Breast epithelium (tissue), 4 donors: ENCODE results near the gene BRD7. TPM values are rescaled to one million over a fixed set of nuclear protein-coding genes. Genes with fewer than 3 reads are reported as not detected.

Experiments used
- DNase-seq, 2 donors: peaks; one replicate each; pipeline ENCODE4 v3.0.0-alpha.2; 2019; ENCODE audit warnings: low spot score in 2 of 2
- H3K27ac ChIP-seq, 2 donors: fragments of 200-600 bp; sonication (generic) in 1 of 2; one replicate each; pipeline ENCODE4 v1.5.1; 2016 to 2019; ENCODE audit warnings: mild to moderate bottlenecking in 1 of 2
- H3K27me3 ChIP-seq, 2 donors: fragments of 200-600 bp; sonication (generic) in 1 of 2; one replicate each; pipeline versions ENCODE4 v1.5.1 to v1.6.0; 2017 to 2019; ENCODE audit warnings: control low read depth in 1 of 2, mild to moderate bottlenecking in 1 of 2
- H3K36me3 ChIP-seq: fragments of 200-600 bp; one replicate; pipeline ENCODE4 v1.5.1; 2019
- H3K4me1 ChIP-seq, 2 donors: fragments of 200-600 bp; sonication (generic); one replicate each; pipeline ENCODE4 v1.5.1; 2016 to 2019; ENCODE audit warnings: control low read depth in 1 of 2
- H3K4me3 ChIP-seq, 3 donors: fragments of 200-600 bp; sonication (generic); 1 replicate in 2 of 3; 2 replicates in 1 of 3; pipeline ENCODE4 v1.5.1; 2016 to 2019; ENCODE audit warnings: mild to moderate bottlenecking in 3 of 3, moderate library complexity in 2 of 3
- H3K9me3 ChIP-seq, 2 donors: fragments of 200-600 bp; sonication (generic) in 1 of 2; one replicate each; pipeline ENCODE4 v1.5.1; 2016 to 2019; ENCODE audit warnings: control low read depth in 1 of 2
- POLR2A ChIP-seq: fragments of 450-650 bp; IDR thresholded peaks from one replicate; pipeline ENCODE4 v1.6.1; 2016; ENCODE audit warnings: antibody characterized with exemption, mild to moderate bottlenecking, moderate library complexity
- POLR2AphosphoS5 ChIP-seq, 3 donors: sonication (generic); formaldehyde crosslinking; IDR thresholded peaks; one replicate each; pipeline ENCODE4 v1.6.1; 2017; ENCODE audit warnings: antibody characterized with exemption in 3 of 3
- intact Hi-C: fragments of 100-400 bp; cut with DNase I; formaldehyde crosslinking; loops from one replicate; pipeline ENCODE4 v1.15.1; 2023; ENCODE audit warnings: low total_unique reads
- total RNA-seq, 3 donors: library from RNA; depleted of rRNA; stranded (reverse); fragments of >200 nt; gene quantifications; one replicate each; pipeline ENCODE4 v1.1.0, GENCODE V29; 2016
- TF ChIP-seq, protein P1 (sequence below), 3 donors: fragments of 450-650 bp; IDR thresholded peaks; one replicate each; pipeline ENCODE4 v1.5.1; 2016 to 2017; ENCODE audit warnings: antibody characterized with exemption in 3 of 3, mild to moderate bottlenecking in 3 of 3, moderate library complexity in 3 of 3

BRD7 gene
- total RNA-seq, 3 donors from 2014 or later = 42.0 to 53.9 (median 43.0) TPM

DNA sequence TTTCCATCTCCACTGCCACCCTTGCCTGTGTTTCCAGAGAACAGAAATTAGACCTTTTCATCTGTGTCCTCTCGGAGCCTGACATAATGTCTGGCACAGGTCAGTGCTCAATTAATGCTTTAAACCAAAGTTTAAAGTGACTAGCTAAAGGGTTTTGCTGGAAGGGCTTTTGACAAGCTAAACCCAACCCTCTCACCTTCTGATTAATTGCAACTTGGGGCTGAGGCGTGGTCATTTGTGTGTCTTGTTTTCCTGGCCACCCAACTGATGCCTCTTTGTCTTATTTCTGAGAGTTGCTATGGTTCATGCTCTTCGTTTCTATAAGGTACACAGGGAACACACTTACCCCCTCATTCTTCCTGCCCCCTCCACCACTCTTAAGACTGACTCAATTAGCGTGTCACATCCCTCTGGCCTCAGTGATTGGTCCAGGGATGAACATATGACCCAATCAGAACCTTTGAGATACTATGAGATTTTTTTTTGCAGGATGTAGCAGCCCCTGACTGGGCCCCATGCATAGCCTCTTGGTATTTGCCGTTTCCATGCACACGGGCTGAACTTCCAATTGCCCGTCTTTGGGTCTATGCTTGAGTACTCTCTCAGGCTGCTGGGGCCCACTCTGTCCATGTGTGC is 15.8 kb upstream of the BRD7 start:
- Histone ChIP-seq H3K36me3 (no peaks in the 10 kb centered on the region), H3K27ac (no peak overlapping the region), H3K27me3 (no peaks in the 10 kb centered on the region), H3K4me3 (no peak overlapping the region), H3K4me1 (no peaks in the 10 kb centered on the region), H3K9me3 (no peaks in the 10 kb centered on the region)
- TF ChIP-seq, protein P1, sequence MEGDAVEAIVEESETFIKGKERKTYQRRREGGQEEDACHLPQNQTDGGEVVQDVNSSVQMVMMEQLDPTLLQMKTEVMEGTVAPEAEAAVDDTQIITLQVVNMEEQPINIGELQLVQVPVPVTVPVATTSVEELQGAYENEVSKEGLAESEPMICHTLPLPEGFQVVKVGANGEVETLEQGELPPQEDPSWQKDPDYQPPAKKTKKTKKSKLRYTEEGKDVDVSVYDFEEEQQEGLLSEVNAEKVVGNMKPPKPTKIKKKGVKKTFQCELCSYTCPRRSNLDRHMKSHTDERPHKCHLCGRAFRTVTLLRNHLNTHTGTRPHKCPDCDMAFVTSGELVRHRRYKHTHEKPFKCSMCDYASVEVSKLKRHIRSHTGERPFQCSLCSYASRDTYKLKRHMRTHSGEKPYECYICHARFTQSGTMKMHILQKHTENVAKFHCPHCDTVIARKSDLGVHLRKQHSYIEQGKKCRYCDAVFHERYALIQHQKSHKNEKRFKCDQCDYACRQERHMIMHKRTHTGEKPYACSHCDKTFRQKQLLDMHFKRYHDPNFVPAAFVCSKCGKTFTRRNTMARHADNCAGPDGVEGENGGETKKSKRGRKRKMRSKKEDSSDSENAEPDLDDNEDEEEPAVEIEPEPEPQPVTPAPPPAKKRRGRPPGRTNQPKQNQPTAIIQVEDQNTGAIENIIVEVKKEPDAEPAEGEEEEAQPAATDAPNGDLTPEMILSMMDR (IDR thresholded peaks at IDR 0.05) = no peak
- no peak for TF ChIP-seq POLR2AphosphoS5 (IDR thresholded peaks at IDR 0.05)
- no peak for TF ChIP-seq POLR2A
- intact Hi-C loops = no loop called here
- no peak for DNase-seq

- intact Hi-C loops = no loop called here
- TF ChIP-seq POLR2AphosphoS5 (IDR thresholded peaks at IDR 0.05) (no peak), POLR2A (no peak)
- TF ChIP-seq, protein P1 (IDR thresholded peaks at IDR 0.05) = no peak
- H3K27me3 ChIP-seq = no peaks in the 10 kb centered on the region
- H3K36me3 ChIP-seq = no peaks in the 10 kb centered on the region
- H3K9me3 ChIP-seq = no peaks in the 10 kb centered on the region
- no peak for DNase-seq
- no peak overlapping the region for H3K27ac ChIP-seq
- no peaks in the 10 kb centered on the region for H3K4me1 ChIP-seq
- no peak overlapping the region for H3K4me3 ChIP-seq
These were observed 13.1 kb upstream of the BRD7 start for GRCh38 chr16:50381679-50382440.

GRCh38 chr16:50378417-50378816 is 9.6 kb upstream of the BRD7 start:
- Histone ChIP-seq H3K4me3 (no peak overlapping the region), H3K27me3 (no peaks in the 10 kb centered on the region), H3K9me3 (no peaks in the 10 kb centered on the region), H3K36me3 (no peaks in the 10 kb centered on the region), H3K27ac (no peak overlapping the region), H3K4me1 (no peaks in the 10 kb centered on the region)
- TF ChIP-seq, protein P1 (IDR thresholded peaks at IDR 0.05) = no peak
- TF ChIP-seq POLR2A = no peak
- TF ChIP-seq POLR2AphosphoS5 (IDR thresholded peaks at IDR 0.05) = no peak
- no peak for DNase-seq
- intact Hi-C loops = no loop called here

DNA sequence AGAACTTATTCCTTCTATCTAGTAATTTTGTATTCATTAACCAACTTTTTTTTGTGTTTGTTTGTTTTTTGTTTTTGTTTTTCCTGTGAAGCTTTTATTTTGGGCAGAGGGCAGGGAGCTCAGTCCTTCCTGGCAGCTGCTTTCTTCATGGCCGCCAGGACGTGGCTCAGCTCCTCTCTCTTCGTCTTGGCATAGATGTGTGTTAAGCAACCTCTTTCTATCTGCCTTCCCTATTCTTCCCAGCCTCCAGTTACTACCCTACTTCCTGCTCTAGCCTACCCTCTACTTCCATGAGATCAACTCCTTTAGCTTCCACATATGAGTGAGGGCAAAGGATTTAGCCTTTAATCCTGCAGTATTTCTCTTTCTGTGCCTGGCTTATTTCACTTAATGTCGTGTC is 8.2 kb upstream of the BRD7 start:
- Histone ChIP-seq H3K4me3 (no peak overlapping the region), H3K36me3 (no peaks in the 10 kb centered on the region), H3K27ac (no peak overlapping the region), H3K4me1 (peaks cover 0 to 4% of the 10 kb centered on the region in 2 donors), H3K9me3 (no peaks in the 10 kb centered on the region), H3K27me3 (no peaks in the 10 kb centered on the region)
- intact Hi-C loops = no loop called here
- DNase-seq = no peak
- TF ChIP-seq, protein P1 (IDR thresholded peaks at IDR 0.05) = no peak
- TF ChIP-seq POLR2A = no peak
- no peak for TF ChIP-seq POLR2AphosphoS5 (IDR thresholded peaks at IDR 0.05)

DNA sequence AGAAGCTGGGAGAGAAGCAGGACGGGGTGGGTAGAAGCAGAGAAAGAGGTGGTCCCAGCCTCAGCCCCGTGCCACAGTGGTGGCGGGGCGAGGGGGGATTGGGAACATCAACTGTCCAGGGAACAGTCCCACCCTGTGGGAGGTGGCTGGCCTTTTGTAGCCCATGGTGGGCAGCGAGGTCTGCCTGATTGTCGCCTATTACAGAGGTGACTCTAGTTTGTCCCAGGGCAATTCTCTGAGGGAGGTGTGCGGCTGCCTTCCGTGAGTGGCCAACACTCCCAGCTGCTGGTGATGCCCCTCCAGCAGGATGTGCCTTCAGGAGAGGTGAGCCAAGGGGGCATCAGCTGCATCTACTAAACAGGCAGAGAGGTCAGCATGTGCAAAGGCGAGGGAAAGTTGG is 5.0 kb upstream of the BRD7 start:
- Histone ChIP-seq H3K9me3 (no peaks in the 10 kb centered on the region), H3K4me3 (no peak overlapping the region), H3K36me3 (no peaks in the 10 kb centered on the region), H3K27me3 (no peaks in the 10 kb centered on the region), H3K27ac (peak overlapping the region; percentile 61 to 68), H3K4me1 (peaks cover 0 to 4% of the 10 kb centered on the region in 2 donors)
- TF ChIP-seq POLR2AphosphoS5 (IDR thresholded peaks at IDR 0.05) (no peak), POLR2A (no peak)
- TF ChIP-seq, protein P1 (IDR thresholded peaks at IDR 0.05) = no peak
- DNase-seq = no peak
- intact Hi-C loops = no loop called here
